ENCODE results near the gene ZNF385B. TPM values are rescaled to one million over a fixed set of nuclear protein-coding genes. Genes with fewer than 3 reads are reported as not detected.

The ZNF385B gene
- total RNA-seq, 1 experiment from 2014 or later: 0.33 TPM

GRCh38 chr2:179455824-179456223 is 405.6 kb downstream of the ZNF385B start:
- Mint-ChIP-seq H3K27ac (ENCODE audit: low read depth, unreplicated experiment) (peak overlapping the region; percentile 82), H3K4me3 (ENCODE audit: unreplicated experiment) (no peak overlapping the region), H3K36me3 (ENCODE audit: insufficient read depth, unreplicated experiment) (no peaks in the 10 kb centered on the region), H3K27me3 (ENCODE audit: insufficient read depth, unreplicated experiment) (no peaks in the 10 kb centered on the region), H3K9me3 (ENCODE audit: unreplicated experiment) (peaks cover 5% of the 10 kb centered on the region), H3K4me1 (ENCODE audit: insufficient read depth, unreplicated experiment) (peaks cover 20% of the 10 kb centered on the region)
- ChIA-PET CTCF (interaction anchor here (0.9 to 2.6 kb wide), 3 partner anchors 11 to 33 kb away, joined by 3 to 10 read pairs (median 6); no protein-coding TSS in a partner anchor), POLR2A (interaction anchor here (0.6 kb wide), 1 partner anchor 16 kb away, joined by 3 read pairs; no protein-coding TSS in a partner anchor)
- DNase-seq (ENCODE audit: unreplicated experiment): peak; percentile 12
- intact Hi-C loops (cut with micrococcal nuclease): no loop called here
- TF ChIP-seq CTCF (IDR thresholded peaks at IDR 0.05; ENCODE audit: unreplicated experiment): no peak
- no TSS peak for BruUV-seq (replicated peaks)

GRCh38 chr2:179455172-179455524 is 406.3 kb downstream of the ZNF385B start:
- Mint-ChIP-seq H3K36me3 (ENCODE audit: insufficient read depth, unreplicated experiment) (no peaks in the 10 kb centered on the region), H3K4me1 (ENCODE audit: insufficient read depth, unreplicated experiment) (peaks cover 13% of the 10 kb centered on the region), H3K27ac (ENCODE audit: low read depth, unreplicated experiment) (peak overlapping the region; percentile 82), H3K9me3 (ENCODE audit: unreplicated experiment) (no peaks in the 10 kb centered on the region), H3K4me3 (ENCODE audit: unreplicated experiment) (no peak overlapping the region), H3K27me3 (ENCODE audit: insufficient read depth, unreplicated experiment) (no peaks in the 10 kb centered on the region)
- no TSS peak for BruUV-seq (replicated peaks)
- intact Hi-C loops (cut with micrococcal nuclease): no loop called here
- TF ChIP-seq CTCF (IDR thresholded peaks at IDR 0.05; ENCODE audit: unreplicated experiment): no peak
- ChIA-PET POLR2A (interaction anchor here (0.9 to 1.2 kb wide), 2 partner anchors 10 to 24 kb away, joined by 3 to 9 read pairs; no protein-coding TSS in a partner anchor), CTCF (interaction anchor here (0.6 to 2.6 kb wide), 5 partner anchors 14 to 757 kb away, joined by 3 to 10 read pairs (median 3); no protein-coding TSS in a partner anchor)
- DNase-seq (ENCODE audit: unreplicated experiment): no peak

GRCh38 chr2:179454443-179455171 is 406.8 kb downstream of the ZNF385B start:
- Mint-ChIP-seq H3K4me3 (ENCODE audit: unreplicated experiment) (no peak overlapping the region), H3K4me1 (ENCODE audit: insufficient read depth, unreplicated experiment) (peaks cover 13% of the 10 kb centered on the region), H3K9me3 (ENCODE audit: unreplicated experiment) (no peaks in the 10 kb centered on the region), H3K36me3 (ENCODE audit: insufficient read depth, unreplicated experiment) (no peaks in the 10 kb centered on the region), H3K27me3 (ENCODE audit: insufficient read depth, unreplicated experiment) (no peaks in the 10 kb centered on the region), H3K27ac (ENCODE audit: low read depth, unreplicated experiment) (peak overlapping the region; percentile 82)
- CTCF ChIA-PET: interaction anchor here (0.6 to 2.6 kb wide), 6 partner anchors 13 to 756 kb away, joined by 3 to 10 read pairs (median 4); no protein-coding TSS in a partner anchor
- TF ChIP-seq CTCF (IDR thresholded peaks at IDR 0.05; ENCODE audit: unreplicated experiment): no peak
- POLR2A ChIA-PET: interaction anchor here (0.9 to 1.2 kb wide), 2 partner anchors 10 to 24 kb away, joined by 3 to 9 read pairs; no protein-coding TSS in a partner anchor
- DNase-seq (ENCODE audit: unreplicated experiment): peak; percentile 71
- BruUV-seq (replicated peaks): no TSS peak
- intact Hi-C loops (cut with micrococcal nuclease): no loop called here

GRCh38 chr2:179449010-179449409 is 412.4 kb downstream of the ZNF385B start:
- H3K4me3 Mint-ChIP-seq (ENCODE audit: unreplicated experiment): no peak overlapping the region
- H3K9me3 Mint-ChIP-seq (ENCODE audit: unreplicated experiment): no peaks in the 10 kb centered on the region
- no peak for TF ChIP-seq CTCF (IDR thresholded peaks at IDR 0.05; ENCODE audit: unreplicated experiment)
- H3K4me1 Mint-ChIP-seq (ENCODE audit: insufficient read depth, unreplicated experiment): peaks cover 8% of the 10 kb centered on the region
- ChIA-PET POLR2A (no interaction called here), CTCF (no interaction called here)
- no peaks in the 10 kb centered on the region for H3K36me3 Mint-ChIP-seq (ENCODE audit: insufficient read depth, unreplicated experiment)
- no peak overlapping the region for H3K27ac Mint-ChIP-seq (ENCODE audit: low read depth, unreplicated experiment)
- no peaks in the 10 kb centered on the region for H3K27me3 Mint-ChIP-seq (ENCODE audit: insufficient read depth, unreplicated experiment)
- intact Hi-C loops (cut with micrococcal nuclease): no loop called here
- no peak for DNase-seq (ENCODE audit: unreplicated experiment)
- no TSS peak for BruUV-seq (replicated peaks)

All from MCF 10A (cell line).